ENCODE measurements around the gene TNRC18.

Gene TNRC18

GRCh38 chr7:5429253-5429856, 5.7 kb upstream of the TNRC18 start:
- peak; percentile 17 for ATAC-seq (ENCODE audit: low read depth)
- Histone ChIP-seq H3K9me3 (ENCODE audit: severe bottlenecking) (no peaks in the 10 kb centered on the region), H3K4me1 (ENCODE audit: insufficient read depth, poor library complexity, severe bottlenecking) (peaks cover 3% of the 10 kb centered on the region), H3K4me3 (ENCODE audit: severe bottlenecking) (peak overlapping the region; percentile 62), H3K36me3 (ENCODE audit: low read depth) (peaks cover 5% of the 10 kb centered on the region), H3K27ac (ENCODE audit: poor library complexity, severe bottlenecking) (peak overlapping the region; percentile 98), H3K27me3 (ENCODE audit: insufficient read depth, poor library complexity, severe bottlenecking) (no peaks in the 10 kb centered on the region)
- peak; percentile 74 for DNase-seq (ENCODE audit: low spot score)
- no peak for TF ChIP-seq CTCF (IDR thresholded peaks at IDR 0.05; ENCODE audit: poor library complexity, severe bottlenecking)

GRCh38 chr7:5428478-5429252, 5.0 kb upstream of the TNRC18 start:
- no peaks in the 10 kb centered on the region for H3K9me3 ChIP-seq (ENCODE audit: severe bottlenecking)
- ATAC-seq (ENCODE audit: low read depth) (peak; percentile 5; the same call in 1 of the 3 replicates), DNase-seq (ENCODE audit: low spot score) (peak; percentile 77)
- peak overlapping the region; percentile 62 for H3K4me3 ChIP-seq (ENCODE audit: severe bottlenecking)
- H3K27me3 ChIP-seq (ENCODE audit: insufficient read depth, poor library complexity, severe bottlenecking), result no peaks in the 10 kb centered on the region
- TF ChIP-seq CTCF (IDR thresholded peaks at IDR 0.05; ENCODE audit: poor library complexity, severe bottlenecking), result no peak
- H3K27ac ChIP-seq (ENCODE audit: poor library complexity, severe bottlenecking), result peak overlapping the region; percentile 98
- H3K36me3 ChIP-seq (ENCODE audit: low read depth), result peaks cover 5% of the 10 kb centered on the region
- H3K4me1 ChIP-seq (ENCODE audit: insufficient read depth, poor library complexity, severe bottlenecking), result peaks cover 3% of the 10 kb centered on the region

- no peak for TF ChIP-seq CTCF (IDR thresholded peaks at IDR 0.05; ENCODE audit: poor library complexity, severe bottlenecking)
- Histone ChIP-seq H3K27ac (ENCODE audit: poor library complexity, severe bottlenecking) (peak overlapping the region; percentile 98), H3K4me1 (ENCODE audit: insufficient read depth, poor library complexity, severe bottlenecking) (peaks cover 3% of the 10 kb centered on the region), H3K4me3 (ENCODE audit: severe bottlenecking) (peak overlapping the region; percentile 62), H3K9me3 (ENCODE audit: severe bottlenecking) (no peaks in the 10 kb centered on the region), H3K36me3 (ENCODE audit: low read depth) (no peaks in the 10 kb centered on the region), H3K27me3 (ENCODE audit: insufficient read depth, poor library complexity, severe bottlenecking) (no peaks in the 10 kb centered on the region)
- no peak for DNase-seq (ENCODE audit: low spot score)
- no peak for ATAC-seq (ENCODE audit: low read depth)
Observed at GRCh38 chr7:5426226-5426475, 2.5 kb upstream of the TNRC18 start.

GRCh38 chr7:5425507-5426225, 2.0 kb upstream of the TNRC18 start:
- ATAC-seq (ENCODE audit: low read depth), result no peak
- Histone ChIP-seq H3K4me3 (ENCODE audit: severe bottlenecking) (peak overlapping the region; percentile 62), H3K4me1 (ENCODE audit: insufficient read depth, poor library complexity, severe bottlenecking) (peaks cover 3% of the 10 kb centered on the region), H3K36me3 (ENCODE audit: low read depth) (no peaks in the 10 kb centered on the region), H3K27me3 (ENCODE audit: insufficient read depth, poor library complexity, severe bottlenecking) (no peaks in the 10 kb centered on the region), H3K9me3 (ENCODE audit: severe bottlenecking) (no peaks in the 10 kb centered on the region), H3K27ac (ENCODE audit: poor library complexity, severe bottlenecking) (peak overlapping the region; percentile 98)
- no peak for TF ChIP-seq CTCF (IDR thresholded peaks at IDR 0.05; ENCODE audit: poor library complexity, severe bottlenecking)
- peak; percentile 75 for DNase-seq (ENCODE audit: low spot score)

Data from RWPE2 (cell line).